GM18858 (cell line): ENCODE results near the gene RFPL2.
"Not testable (repeated sequence)": the region's sequence is repeated elsewhere in the genome, so short reads cannot be mapped to it uniquely, and the experiment has no call there.

Source experiments
- ATAC-seq: cut with Tn5 transposase; IDR thresholded peaks from one replicate; pipeline ENCODE4 v1.9.1; 2021; ENCODE audit not compliant: unreplicated experiment

Gene RFPL2

DNA sequence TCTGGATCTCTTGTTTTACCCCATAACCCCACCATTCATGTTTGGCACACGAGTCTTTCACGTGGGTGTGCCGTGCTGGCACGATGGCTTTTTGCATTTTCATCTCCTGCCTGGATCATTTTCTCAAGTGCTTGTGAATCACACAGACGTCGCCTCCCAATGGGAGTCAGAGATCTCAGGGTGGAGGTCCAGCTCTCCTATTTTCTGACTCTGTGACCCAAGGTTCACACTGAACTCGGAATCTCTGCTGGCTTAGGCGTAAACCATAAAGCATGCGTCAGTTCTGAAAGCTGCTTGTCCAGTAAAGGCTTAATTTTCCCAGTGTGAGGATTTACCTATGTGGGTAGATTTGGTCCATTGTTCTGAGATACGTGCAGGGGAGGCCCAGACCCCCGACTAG lies 29.8 kb downstream of the RFPL2 start:
- ATAC-seq: no peak

- no peak for ATAC-seq
These were observed 39.2 kb downstream of the RFPL2 start for GRCh38 chr22:32165681-32166080.

- no peak for ATAC-seq
These were observed 40.6 kb downstream of the RFPL2 start for GRCh38 chr22:32164075-32164860.

- not testable (repeated sequence) for ATAC-seq
These were observed 44.5 kb downstream of the RFPL2 start for GRCh38 chr22:32160411-32160810.

GRCh38 chr22:32158712-32159533 lies 46.0 kb downstream of the RFPL2 start, which contains the start of gene C22orf42:
TSS of gene C22orf42 (minus strand) at chr22:32159303. CDS start at chr22:32159215, 88 bp downstream.
- ATAC-seq: no peak

DNA sequence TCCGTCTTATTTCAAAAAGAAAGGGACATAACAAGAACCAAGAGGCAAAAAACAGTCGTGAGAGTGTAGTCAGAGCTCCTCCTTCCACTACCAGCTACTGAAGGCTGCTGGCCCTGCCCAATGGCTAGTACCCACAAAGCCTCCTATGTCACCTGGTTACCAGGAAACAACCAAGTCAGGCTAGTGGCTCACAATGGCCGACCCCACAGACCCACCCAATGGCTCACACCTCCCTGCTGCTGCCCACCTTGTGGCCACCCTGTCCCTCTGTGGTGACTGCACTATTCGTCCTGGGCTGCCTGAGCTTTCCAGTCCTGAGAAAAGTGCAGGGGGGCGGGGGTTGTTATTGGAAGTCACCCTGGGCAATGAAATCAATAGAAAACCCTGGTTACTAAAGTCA lies 47.2 kb downstream of the RFPL2 start:
- ATAC-seq: not testable (repeated sequence)

- not testable (repeated sequence) for ATAC-seq
These were observed 50.1 kb downstream of the RFPL2 start for GRCh38 chr22:32154727-32155126.

DNA sequence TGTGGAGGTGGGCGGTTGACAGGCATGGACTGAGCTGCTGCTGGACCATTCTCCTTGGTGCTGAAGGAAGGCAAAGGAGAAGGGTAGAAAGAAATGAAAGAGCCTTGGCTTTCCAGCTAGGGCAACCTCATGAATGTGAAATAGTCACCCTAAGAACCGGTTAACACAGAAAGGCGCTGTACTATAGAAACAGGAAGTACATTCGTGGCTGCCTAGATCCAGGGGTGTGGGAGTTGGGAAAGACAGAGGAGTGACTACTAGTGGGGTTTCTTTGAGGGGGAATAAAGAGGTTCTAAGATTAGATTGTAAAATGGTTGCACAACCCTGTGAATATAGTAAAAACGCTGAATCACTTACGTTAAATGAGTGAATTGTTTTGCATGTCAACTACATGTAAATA lies 53.2 kb downstream of the RFPL2 start:
- not testable (repeated sequence) for ATAC-seq

DNA sequence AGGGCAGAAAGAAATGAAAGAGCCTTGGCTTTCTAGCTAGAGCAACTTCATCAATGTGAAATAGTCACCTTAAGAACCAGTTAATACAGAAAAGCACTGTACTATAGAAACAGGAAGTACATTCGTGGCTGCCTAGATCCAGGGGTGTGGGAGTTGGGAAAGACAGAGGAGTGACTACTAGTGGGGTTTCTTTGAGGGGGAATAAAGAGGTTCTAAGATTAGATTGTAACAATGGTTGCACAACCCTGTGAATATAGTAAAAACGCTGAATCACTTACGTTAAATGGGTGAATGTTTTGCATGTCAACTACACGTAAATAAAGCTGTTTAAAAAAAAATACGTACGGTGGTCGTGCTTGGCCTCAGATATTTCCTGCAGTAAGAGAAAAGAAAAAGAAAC lies 54.2 kb downstream of the RFPL2 start:
- ATAC-seq: not testable (repeated sequence)

GRCh38 chr22:32148372-32148771 lies 56.5 kb downstream of the RFPL2 start:
- ATAC-seq: not testable (repeated sequence)

DNA sequence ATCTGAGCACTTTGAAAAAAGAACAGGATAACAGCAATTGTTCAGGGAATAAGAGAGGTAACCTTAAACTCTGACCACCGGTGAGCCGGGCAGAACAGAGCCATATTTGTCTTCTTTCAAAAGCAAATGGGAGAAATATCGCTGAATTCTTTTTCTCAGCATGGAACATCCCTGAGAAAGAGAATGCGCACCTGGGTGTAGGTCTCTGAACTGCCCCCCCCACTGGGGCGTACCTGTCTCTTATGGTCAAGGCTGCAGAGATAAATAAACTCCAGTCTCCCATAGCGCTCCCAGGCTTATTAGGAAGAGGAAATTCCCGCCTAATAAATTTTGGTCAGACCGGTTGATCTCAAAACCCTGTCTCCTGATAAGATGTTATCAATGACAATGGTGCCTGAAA lies 57.7 kb downstream of the RFPL2 start:
- ATAC-seq: not testable (repeated sequence)

DNA sequence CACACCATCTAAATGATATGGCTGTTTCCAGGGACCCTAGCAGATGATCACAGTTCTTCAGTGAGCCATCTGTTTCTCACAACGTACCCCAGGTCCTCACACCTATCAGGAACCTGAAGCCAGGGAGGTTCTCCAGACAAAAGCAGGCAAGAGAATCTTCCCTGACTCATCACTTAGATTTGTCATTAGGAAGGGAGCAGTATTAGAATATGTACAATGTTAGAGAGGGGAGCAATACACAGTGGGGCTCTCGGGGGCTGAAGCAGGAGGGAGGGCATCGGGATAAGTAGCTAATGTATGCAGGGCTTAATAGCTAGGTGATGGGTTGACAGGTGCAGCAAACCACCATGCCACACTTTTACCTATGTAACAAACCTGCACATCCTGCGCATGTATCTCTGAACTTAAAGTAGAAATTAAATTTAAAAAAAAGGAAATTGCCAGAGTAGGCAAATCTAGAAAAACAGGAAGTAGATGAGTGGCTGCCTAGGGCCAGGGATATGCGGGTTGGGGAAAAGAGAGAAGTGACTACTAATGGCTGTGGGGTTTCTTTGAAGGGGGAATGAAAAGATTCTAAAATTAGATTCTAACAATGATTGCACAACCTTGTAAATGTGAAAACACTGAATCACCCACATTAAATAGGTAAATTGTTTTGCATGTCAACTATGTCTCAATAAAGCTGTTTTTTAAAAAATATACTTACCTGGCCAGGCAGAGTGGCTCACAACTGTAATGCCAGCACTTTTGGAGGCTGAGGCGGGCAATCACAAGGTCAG lies 60.2 kb downstream of the RFPL2 start:
- ATAC-seq: no peak

GRCh38 chr22:32142600-32142999 lies 62.3 kb downstream of the RFPL2 start:
- ATAC-seq: no peak

GRCh38 chr22:32140688-32141087 lies 64.2 kb downstream of the RFPL2 start:
- ATAC-seq: not testable (repeated sequence)
